Stimulated activated CD8-positive, alpha-beta memory T cell treated with anti-CD3 and anti-CD28 coated beads, Interleukin-7, amount 100 ng/mL, for 24 hours (primary cell): ENCODE data around the gene SMTNL1.
"Not testable (repeated sequence)": the region's sequence is repeated elsewhere in the genome, so short reads cannot be mapped to it uniquely, and the experiment has no call there.

Source experiments
- DNase-seq: peaks from one replicate; pipeline ENCODE4 v3.0.0-alpha.2; 2020; ENCODE audit warnings: low read depth

Gene SMTNL1

GRCh38 chr11:57508341-57509170 lies 28.8 kb upstream of the SMTNL1 start:
- DNase-seq = no peak

DNA sequence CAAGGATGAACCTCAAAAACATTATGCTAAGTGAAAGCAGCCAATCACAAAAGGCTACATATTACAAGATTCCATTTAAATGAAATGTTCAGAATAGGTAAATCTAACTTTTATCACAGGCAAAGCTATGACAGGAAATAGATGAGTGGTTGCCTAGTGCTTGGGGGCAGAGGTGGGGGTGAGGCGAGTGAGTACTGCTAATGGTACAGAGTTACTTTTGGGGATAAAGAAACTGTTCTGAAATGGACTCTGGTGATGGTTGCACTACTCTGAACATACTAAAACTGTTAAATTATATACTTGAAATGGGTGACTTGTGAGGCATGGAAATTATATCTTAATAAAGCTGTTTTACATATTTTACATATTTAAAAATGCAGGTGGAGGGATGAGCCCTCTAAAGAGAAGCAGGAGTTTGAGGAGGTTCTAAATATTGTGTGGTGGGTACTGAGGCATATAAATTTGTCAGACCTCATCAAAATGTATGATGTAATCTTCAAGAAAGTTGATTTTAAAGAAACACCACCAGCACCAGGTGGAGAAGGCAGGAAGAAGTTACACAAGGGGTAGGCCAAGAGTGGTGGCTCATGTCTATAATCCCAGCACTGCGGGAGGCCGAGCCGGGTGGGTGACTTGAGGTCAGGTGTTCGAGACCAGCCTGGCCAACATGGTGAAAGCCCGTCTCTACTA lies 25.5 kb upstream of the SMTNL1 start:
- no peak for DNase-seq

GRCh38 chr11:57512646-57513451 lies 24.5 kb upstream of the SMTNL1 start:
- no peak for DNase-seq

DNA sequence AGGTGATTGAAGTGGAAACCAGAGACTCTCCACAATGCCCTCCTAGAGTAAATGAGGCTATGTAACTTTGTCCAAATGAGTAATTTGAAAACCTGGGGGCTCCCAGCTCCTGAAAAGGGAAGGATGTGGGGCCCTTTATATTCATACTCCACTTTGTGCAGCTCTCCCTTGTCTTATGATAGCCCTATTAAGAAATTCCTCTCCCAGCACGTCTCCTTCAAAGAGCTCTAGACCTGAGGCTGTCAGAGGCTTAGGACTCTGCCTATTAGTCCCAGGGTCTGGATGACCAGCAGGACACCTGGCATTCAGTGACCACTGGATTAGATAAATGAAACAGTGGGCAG lies 24.0 kb upstream of the SMTNL1 start:
- DNase-seq = no peak

DNA sequence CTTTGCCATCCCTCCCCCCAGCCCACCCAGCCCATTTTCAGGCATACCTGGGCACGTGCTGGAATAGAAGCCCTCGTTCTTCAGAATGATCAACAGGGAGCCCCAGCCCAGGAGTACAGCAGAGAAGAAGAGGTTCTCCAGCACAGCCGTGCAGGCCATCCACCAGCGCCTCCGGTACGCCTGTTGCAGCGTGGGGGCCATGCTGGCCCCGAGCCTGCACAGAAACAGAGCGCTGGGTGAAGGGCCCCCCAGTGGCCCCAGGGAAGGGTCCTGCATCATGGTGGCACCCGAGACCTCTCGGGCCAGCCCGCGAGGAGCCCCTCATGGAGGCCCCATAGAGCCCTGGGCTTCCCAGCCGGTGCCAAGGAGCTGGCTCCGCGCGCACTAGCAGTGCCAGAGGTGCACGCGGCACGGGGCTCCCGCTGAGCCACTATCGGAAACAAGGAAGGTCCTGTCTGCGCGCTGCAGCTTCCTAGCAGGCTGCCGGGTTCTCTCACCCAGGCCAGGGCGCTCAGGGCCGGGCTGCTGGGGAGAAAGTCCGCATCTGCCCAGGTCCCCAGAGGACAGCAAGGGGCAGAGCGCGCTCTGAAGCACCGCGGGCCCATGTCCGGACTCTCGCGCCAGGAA lies 23.4 kb upstream of the SMTNL1 start:
- DNase-seq = no peak

DNA sequence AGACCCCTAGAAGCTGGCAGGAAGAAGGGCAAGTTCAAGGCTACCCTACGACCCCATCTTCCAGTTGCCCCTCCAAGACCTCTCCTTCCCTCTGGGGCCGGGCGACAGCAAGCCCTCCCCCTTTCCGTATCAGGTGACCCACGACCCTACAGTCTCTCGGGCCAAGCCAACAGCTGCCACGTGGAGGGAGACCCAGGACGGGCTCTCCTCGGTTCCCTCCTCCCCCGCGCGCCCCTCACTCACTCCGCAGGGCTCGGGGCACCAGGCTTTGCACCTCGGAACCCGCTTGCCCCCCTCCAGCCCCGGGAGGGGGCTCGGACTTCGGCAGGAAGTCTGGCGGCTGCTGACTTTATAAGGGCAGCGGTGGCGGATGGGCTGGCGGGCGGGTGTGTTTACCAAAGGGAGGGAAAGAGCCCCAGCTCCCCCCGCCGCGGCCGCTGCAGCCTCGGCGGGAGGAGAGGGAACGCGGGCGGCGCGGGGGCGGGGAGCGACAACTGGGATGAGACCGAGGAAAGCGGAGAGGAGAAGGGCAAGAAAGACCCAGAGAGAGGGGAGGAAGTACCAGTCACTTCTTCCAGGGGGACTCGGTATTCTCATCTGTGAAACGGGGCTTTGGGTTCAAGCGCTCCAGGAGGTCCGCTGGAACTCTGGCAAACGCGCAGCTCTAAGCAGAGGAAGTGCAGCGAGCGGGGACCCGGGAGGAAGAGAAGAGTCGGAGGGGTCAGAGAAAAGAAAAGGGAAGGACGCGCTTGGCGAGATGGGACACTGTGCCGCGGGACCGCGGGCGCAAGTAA lies 22.7 kb upstream of the SMTNL1 start:
- no peak for DNase-seq

- no peak for DNase-seq
Observed at GRCh38 chr11:57515332-57516060, 21.9 kb upstream of the SMTNL1 start, which contains the start of gene SLC43A1. Gene SLC43A1 (minus strand): TSS chr11:57515702. CDS start chr11:57514111, 1,591 bp downstream.

- DNase-seq = no peak
Observed at GRCh38 chr11:57516061-57516443, 21.3 kb upstream of the SMTNL1 start.

- DNase-seq = no peak
Observed at GRCh38 chr11:57521116-57521515, 16.3 kb upstream of the SMTNL1 start.

GRCh38 chr11:57523419-57523818 lies 14.0 kb upstream of the SMTNL1 start:
- DNase-seq = no peak

DNA sequence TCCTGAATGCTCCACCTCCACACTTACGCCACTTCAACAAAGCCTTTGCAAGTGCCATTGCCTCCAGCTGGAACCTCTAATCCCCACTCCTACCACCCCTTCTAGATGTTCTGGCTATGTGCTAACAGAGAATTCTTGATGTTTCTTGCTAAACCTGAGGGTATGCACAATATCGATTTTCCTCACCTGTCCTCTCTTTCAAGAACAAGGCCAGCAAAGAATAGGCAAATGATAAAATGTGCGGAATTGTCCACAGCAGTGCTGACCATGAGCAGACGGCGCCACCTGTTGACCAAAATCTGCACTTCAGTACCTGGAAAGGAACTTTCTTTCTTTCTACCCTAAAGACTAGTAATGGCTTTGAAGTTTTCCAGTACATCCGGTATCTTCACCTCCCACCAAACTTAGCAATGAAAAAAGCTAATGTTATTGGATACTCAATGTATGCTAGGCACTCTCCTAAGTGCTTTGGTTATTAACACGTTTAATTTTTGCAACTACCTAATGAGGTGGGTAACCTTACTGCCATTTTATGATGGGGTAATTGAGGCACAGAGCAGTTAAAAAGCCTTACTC lies 10.3 kb upstream of the SMTNL1 start:
- peak; percentile 56 for DNase-seq

- no peak for DNase-seq
Observed at GRCh38 chr11:57529012-57529411, 8.4 kb upstream of the SMTNL1 start.

- DNase-seq = no peak
Observed at GRCh38 chr11:57530215-57530595, 7.2 kb upstream of the SMTNL1 start.

- peak; percentile 81 for DNase-seq
Observed at GRCh38 chr11:57530596-57531507, 6.5 kb upstream of the SMTNL1 start, which contains the start of gene TIMM10. Gene TIMM10 (minus strand): TSS chr11:57530754. CDS start chr11:57530189, 565 bp downstream.

GRCh38 chr11:57534449-57534848 lies 2.9 kb upstream of the SMTNL1 start:
- DNase-seq = not testable (repeated sequence)

DNA sequence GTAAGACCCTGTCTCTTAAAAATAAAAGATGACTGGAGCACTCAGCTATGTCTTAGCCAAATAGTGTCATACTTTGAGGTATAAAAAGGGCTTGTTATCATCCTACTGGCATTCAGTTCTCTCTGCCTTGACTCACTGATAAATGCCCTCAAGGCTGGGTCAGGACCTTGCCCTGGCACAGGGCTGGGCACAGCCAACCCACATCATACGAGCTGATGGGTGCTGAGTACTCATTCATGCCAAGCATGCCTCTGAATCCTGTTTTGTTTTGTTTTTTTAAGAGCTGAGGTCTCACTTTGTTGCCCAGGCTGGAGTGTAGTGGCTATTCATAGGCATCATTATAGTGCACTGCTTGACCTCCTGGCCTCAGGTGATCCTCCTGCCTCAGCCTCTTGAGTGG lies 1.9 kb downstream of the SMTNL1 start:
- DNase-seq = no peak

DNA sequence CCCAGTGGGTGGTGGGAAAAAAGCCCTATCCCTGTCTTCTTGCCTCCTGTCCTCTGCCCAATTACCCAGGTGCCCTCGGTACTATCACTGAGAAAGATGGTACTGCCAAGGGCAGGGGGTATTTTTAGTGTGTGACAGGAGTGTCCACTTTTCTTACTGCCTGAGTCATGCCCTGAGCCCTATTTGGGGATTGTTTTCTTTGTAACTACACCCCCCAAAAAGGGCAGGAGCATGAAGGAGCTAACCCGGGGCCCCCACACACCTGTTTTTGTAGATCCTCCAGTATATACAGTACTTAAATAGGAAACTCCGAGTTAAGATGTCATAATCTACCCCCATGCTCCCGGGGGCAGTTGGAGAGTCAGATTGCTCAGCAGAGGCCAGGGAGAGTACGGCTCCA lies 3.8 kb downstream of the SMTNL1 start:
- no peak for DNase-seq

DNA sequence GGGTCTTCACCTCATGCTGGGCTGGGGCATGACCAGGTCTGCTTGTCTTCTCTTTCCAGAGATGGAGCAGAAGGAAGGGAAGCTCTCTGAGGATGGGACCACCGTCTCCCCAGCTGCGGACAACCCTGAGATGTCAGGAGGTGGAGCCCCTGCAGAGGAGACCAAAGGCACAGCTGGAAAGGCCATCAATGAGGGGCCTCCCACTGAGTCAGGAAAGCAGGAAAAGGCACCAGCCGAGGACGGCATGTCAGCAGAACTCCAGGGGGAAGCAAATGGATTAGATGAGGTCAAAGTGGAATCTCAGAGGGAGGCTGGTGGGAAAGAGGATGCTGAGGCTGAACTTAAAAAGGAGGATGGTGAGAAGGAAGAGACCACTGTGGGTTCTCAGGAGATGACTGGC lies 5.2 kb downstream of the SMTNL1 start:
- DNase-seq = no peak

GRCh38 chr11:57543593-57543992 lies 6.2 kb downstream of the SMTNL1 start:
- DNase-seq = no peak
